Measurements from ENCODE around the gene CSNK1D.

CSNK1D gene

GRCh38 chr17:82249896-82250581 lies 23.5 kb downstream of the CSNK1D start:
- DNase-seq (ENCODE audit: low spot score) = no peak

DNA sequence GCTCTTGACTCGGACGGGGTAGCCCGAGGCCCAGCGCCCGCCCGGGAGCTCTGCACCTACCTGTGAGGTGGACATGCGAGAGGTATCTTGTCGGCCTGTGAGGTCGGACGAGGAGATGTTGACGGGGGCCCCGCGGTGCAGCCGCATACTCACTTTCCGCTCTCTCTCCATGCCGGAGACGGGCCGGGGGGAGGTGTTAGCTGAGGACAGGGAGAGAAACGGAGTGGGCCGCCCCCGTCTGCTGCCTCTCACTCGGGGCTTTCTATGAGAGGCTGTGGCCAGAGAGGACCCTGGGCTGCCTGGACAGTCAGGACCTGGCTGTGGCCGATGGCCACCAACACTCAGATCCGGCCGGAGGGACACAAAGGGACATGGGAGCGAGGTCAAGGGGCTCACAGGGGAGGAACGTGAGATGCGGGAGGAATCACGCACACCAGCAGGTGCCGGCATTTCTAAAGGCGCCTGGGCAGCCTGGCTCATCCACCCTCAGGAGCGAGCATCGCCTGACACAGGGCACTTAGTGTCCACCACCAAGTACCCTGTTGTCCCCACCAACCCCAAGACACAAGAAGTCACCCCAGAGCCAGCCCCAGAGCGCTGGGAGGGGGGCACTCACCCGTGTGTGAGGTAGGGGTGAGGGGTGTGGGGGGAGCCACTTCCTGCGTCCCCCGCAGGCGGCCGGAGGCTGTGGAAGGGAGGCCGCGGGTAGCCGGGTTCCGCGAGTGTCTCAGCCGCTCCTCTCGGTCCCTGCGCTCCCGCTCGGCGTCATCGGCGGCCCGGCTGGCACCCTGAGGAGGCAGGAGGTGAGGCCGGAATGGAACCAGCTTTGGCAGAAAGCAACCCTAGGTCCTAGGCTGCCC lies 24.5 kb downstream of the CSNK1D start:
- no peak for DNase-seq (ENCODE audit: low spot score)

DNA sequence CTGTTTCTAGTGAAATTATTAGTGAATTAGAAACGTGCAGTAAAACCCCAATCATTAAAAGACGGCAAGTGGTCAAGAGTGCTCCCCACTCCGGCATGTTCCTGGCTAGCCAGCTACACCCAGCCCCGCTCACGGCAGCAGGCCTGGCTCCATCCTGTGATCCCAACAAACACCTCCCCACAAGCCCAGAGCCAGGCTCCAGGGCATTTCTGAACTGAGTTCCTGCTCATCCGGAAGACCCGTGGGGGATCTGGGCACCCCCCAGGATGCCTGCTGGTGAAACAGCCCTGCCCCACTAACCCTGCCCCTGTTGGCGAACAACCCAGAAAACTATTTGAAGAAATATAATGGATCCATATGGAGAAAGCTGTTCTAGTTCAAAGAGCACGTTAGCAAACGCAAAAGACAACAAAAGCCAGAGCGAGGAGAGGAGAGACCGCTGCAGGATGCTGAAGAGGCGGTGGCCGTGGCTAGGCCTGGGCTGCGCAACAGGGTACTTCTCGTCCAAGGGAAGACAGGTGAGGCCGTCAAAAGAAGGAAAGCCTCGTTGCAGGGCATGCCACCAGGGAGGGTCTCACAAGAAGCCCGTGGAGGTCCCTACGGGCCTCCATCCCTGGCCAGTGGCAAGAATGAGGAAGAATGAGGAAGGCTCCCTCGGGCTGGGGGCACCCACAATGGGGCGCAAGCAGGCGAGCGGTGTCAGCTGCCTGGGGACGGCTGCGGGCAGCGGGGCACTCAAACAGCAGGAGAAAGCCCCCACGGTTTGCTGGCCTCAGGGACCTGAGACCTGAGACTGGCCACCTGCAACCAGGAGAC lies 25.4 kb downstream of the CSNK1D start:
- DNase-seq (ENCODE audit: low spot score) = no peak

DNA sequence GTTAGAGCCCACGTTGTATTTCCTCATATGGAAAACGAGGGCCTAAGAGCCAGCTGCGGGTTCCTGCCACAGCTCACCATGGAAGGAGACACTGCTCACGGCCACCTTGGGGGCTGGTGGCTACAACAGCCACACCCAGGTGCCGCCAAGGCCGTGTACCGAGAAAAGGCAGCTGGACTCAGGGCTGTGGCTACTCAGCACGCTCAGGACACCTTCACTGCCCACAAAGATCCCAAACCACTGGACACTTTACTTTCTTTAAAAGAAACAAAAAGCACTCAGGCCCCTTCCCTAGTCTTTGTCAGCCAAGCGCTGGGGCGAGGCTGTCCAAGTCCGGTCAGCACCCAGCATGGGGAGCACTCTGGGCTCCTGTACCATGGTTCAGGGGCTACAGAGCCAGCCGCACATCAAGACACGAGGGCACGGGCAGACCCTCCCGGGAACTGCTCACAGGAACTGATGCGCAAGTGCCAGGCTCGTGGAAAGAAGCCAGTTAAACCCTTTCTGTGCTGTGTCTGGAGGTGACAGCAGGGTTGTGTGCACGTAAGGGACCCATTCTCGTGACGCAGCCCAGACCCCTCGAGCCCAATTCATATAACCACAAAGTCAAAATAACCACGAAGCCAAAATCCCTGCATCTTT lies 26.2 kb downstream of the CSNK1D start:
- no peak for DNase-seq (ENCODE audit: low spot score)

- no peak for DNase-seq (ENCODE audit: low spot score)
Measured at GRCh38 chr17:82246365-82247181, 26.9 kb downstream of the CSNK1D start.

- no peak for DNase-seq (ENCODE audit: low spot score)
Measured at GRCh38 chr17:82246040-82246364, 27.5 kb downstream of the CSNK1D start.

DNA sequence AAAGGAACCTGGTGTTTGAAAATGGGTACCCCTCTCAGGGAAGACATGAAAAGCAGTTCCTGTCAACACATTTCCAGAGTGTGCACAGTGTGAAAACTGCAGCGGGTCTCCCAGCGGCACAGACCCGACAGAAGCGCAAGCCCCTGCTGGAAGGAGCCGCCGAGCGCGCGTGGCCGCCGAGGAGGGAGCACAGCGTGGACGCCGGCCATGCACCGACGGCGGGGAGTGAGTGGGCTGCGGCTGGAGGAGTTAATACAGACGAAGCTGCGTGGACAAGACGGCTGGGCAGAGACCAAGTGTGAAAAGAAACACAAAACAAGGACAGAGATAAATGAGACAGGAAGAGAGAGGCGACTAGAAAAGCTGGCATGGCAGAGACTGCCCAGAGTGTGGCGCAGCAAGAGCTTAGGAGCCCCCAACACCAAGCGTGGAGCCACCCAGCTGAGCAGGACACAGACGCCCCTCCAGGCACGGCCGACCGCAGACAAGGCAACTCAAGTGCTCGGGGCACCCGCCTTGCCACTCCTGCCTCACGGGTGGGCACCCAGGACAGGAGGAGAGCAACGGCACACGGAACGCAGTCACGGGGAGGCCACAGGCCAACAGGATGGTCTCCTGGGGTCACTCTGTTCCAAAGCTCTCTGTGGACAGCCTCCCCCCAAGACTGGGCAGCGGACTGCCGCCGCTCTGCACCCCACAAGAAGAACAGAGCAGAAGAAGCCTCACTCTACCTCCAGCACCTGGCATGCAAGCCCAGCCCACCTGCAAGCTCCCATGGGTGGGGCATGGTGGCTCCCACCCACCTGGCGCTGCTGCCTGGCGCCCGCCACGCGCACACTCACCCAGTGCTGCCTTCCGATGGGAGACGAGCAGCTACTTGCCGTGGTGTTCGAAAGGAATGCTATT lies 28.1 kb downstream of the CSNK1D start:
- DNase-seq (ENCODE audit: low spot score) = no peak

DNA sequence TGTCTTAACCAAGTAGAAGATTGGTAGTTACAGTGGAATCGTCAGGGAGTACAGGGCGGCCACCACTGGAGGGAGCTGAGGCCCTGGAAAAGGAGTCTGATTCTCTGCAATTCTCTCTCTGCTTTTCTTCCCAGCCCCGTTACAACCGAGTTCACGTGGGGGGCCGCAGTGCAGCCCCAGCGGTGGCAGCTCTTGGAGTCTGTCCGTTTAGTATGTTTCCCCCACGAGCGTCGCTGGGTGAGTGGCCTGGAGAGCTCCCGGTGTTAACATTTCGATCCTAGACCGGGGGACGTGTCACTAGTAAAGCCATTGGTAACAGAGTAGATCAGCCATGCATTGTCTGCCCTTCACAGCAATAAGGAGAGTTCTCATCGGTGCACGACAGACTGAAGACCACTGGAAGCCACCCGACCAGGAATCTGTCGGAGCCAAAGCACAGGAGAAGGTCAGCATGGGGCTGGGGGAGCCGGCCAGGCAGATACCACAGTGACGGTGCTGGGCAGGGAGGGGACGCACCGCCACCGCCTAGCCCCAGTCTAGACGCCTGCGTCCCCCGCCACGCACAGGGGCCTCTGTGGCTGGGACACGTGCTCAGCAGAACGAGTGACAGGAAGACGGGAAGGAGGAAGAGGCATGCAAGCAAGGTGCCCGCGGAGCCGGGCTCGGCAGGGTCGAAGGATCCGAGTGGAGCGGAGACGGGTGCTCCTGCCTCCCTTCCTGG lies 28.9 kb downstream of the CSNK1D start:
- DNase-seq (ENCODE audit: low spot score) = no peak

- DNase-seq (ENCODE audit: low spot score) = no peak
Measured at GRCh38 chr17:82243648-82244412, 29.7 kb downstream of the CSNK1D start.

DNA sequence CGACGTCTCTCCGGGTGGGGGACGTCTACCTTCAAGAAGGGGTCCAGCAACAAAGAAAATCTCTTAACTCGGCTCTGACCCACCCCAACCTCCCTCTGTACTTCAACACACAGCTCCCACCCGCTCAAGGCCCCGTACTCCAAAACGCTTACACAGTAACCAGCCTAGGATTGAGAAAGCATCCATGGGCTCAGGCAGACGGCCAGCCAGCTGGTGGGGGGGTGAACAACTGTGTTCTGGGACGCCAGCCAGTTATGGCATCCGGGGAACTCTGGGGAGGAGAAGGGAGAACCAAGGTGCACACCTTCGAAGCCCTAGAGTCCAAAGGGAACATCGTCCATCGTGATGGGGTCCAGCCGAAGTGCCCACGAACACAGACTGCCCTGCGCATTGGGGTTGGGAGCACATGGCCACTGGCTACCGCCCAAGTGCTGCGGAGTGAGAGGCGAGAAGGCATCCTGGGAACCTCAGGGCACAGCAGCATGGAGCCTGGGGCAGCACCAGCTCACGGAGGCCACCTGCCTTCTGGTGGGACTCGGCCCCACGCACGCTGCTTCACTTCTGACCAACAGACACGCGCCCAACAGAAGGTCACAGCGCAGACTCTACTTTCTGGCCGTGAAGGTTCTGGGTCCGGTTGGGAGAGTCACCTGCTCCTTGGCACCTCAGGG lies 30.4 kb downstream of the CSNK1D start:
- DNase-seq (ENCODE audit: low spot score) = no peak

GRCh38 chr17:82242698-82242976 lies 30.9 kb downstream of the CSNK1D start:
- no peak for DNase-seq (ENCODE audit: low spot score)

DNA sequence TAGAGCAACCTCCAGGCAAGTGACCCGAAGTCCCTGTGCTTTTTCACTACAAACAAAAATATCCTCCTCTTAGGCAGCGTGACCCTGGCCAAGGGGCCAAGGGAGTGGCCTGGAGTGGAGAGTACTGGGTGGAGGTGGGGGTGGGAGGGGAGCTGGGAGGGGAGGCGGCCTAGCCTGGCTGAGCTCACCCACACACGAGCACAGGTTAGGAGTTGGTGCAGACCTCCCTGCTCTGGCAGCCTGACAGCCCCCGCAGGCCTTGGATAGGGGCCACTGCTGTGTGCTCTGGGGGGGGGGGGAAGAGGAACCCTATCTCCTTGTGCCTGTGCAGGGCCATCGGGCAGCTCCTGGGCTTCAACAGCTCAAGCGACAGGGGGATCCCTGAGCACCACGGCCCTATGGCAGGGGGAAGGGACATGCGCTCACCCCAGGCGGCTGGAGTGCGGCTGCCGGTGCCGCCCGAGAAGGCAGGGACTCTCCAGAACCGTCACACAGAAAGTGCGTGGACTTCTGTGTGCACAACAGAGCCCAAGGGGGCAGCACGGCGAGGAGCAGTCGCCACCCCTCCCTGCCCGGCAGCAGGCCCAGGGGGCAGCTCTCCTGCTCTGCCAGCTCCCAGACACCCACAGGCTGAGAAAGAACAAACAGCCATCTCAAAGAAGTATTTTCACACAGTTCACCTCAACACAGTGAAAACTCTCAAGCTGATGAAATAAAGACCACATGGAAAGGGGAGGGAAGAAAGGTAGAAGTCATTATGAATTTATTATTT lies 31.4 kb downstream of the CSNK1D start:
- no peak for DNase-seq (ENCODE audit: low spot score)

- no peak for DNase-seq (ENCODE audit: low spot score)
Measured at GRCh38 chr17:82241183-82241925, 32.1 kb downstream of the CSNK1D start.

GRCh38 chr17:82240506-82241182 lies 32.9 kb downstream of the CSNK1D start:
- DNase-seq (ENCODE audit: low spot score) = no peak

DNA sequence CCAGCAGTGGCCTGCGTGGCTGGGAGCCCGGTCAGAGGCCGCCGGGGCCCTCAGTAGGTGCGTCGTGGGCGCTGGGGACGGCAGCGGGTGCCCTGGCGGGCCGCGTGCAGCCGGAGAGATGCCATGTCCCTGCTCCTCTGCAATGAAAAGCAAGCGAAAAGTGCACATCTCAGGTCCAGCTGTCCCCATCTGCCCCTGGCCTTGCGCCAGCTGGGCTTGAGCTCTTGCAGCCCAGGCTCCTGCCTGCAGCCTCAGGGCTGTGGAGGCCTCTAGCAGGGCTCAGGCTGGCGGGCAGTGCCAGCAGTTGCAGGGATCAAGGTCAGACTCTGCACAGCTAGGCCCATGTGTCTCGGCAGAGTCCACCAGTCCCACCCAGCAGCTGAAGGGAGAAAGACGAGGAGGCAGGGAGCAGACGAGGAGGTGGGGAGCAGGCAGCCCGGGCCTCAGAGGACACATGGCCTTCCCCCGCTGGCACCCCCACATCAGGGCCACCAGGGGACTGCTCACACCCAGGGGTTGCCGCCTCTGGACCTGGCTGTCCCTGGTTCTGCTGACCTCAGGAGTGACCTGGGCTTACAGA lies 33.5 kb downstream of the CSNK1D start:
- no peak for DNase-seq (ENCODE audit: low spot score)

- DNase-seq (ENCODE audit: low spot score) = no peak
Measured at GRCh38 chr17:82239401-82239925, 34.0 kb downstream of the CSNK1D start.
